ENCODE results near the gene NOS1. TPM values are rescaled to one million over a fixed set of nuclear protein-coding genes. Genes with fewer than 3 reads are reported as not detected.
"Not testable (repeated sequence)": the region's sequence is repeated elsewhere in the genome, so short reads cannot be mapped to it uniquely, and the experiment has no call there.

The NOS1 gene
- total RNA-seq, 2 experiments from 2014 or later = not detected

GRCh38 chr12:117388951-117389446, 27.6 kb upstream of the NOS1 start:
- no peak overlapping the region for H3K27ac Mint-ChIP-seq
- intact Hi-C loops (cut with micrococcal nuclease) = no loop called here
- no peaks in the 10 kb centered on the region for H3K36me3 Mint-ChIP-seq
- no peak overlapping the region for H3K4me3 Mint-ChIP-seq
- no peaks in the 10 kb centered on the region for H3K4me1 Mint-ChIP-seq (ENCODE audit: low read depth)
- H3K9me3 Mint-ChIP-seq = no peaks in the 10 kb centered on the region
- peaks cover 1% of the 10 kb centered on the region for H3K27me3 Mint-ChIP-seq
- POLR2A ChIA-PET = no interaction called here
- DNase-seq = no peak
- CTCF ChIA-PET = no interaction called here

DNA sequence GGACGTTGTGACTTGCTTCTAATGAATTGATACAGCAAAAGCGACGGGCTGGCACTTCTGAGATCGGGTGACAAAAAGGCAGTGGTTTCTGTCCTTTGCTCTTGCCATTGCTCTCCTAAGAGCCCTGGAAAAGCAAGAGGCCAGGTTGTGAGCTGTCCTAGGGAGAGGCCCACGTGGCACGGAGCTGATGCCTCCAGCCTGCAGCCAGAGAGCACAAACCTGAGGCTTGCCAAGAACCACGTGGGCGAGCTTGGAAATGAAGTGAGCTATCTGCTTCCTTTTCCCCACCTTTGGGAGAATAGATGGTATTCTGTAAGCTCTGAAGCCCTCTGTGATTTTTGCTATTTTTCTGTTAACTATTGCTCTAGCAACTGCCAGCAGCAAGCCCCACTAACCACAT, 26.4 kb upstream of the NOS1 start:
- no peaks in the 10 kb centered on the region for H3K4me1 Mint-ChIP-seq (ENCODE audit: low read depth)
- peaks cover 1% of the 10 kb centered on the region for H3K27me3 Mint-ChIP-seq
- H3K4me3 Mint-ChIP-seq = no peak overlapping the region

GRCh38 chr12:117384735-117385134, 23.3 kb upstream of the NOS1 start:
- H3K27me3 Mint-ChIP-seq = peaks cover 1% of the 10 kb centered on the region
- no peaks in the 10 kb centered on the region for H3K36me3 Mint-ChIP-seq
- ChIA-PET CTCF (no interaction called here), POLR2A (no interaction called here)
- H3K4me1 Mint-ChIP-seq (ENCODE audit: low read depth) = no peaks in the 10 kb centered on the region
- no peak for DNase-seq
- no peak overlapping the region for H3K4me3 Mint-ChIP-seq
- H3K27ac Mint-ChIP-seq = no peak overlapping the region
- intact Hi-C loops (cut with micrococcal nuclease) = no loop called here
- H3K9me3 Mint-ChIP-seq = no peaks in the 10 kb centered on the region

More for the DNA sequence above, 26.4 kb upstream of the NOS1 start:
- ChIA-PET CTCF (no interaction called here), POLR2A (no interaction called here)
- Mint-ChIP-seq H3K36me3 (no peaks in the 10 kb centered on the region), H3K27ac (no peak overlapping the region), H3K9me3 (no peaks in the 10 kb centered on the region)
- intact Hi-C loops (cut with micrococcal nuclease) = no loop called here
- no peak for DNase-seq

DNA sequence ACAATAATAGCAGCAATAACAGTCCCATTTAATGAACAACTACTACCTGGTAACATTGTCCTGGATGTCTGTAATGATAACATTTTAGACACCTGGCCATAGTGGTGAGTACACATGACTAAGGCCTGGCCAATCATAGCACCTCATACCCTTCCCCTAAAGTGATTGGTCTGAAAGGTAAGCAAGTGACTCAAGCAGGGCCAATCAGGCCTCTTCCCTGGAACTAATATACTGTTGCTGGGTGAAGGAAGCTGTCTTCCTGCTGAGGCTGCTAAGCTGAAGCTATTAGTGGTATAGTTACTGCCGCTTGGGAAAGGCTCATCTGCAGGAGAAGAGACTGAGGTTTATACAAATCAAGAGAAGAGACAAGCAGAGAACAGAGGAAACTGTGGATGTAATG, 18.7 kb upstream of the NOS1 start:
- Mint-ChIP-seq H3K4me1 (ENCODE audit: low read depth) (no peaks in the 10 kb centered on the region), H3K4me3 (no peak overlapping the region), H3K27ac (no peak overlapping the region), H3K9me3 (peaks cover 6% of the 10 kb centered on the region), H3K36me3 (no peaks in the 10 kb centered on the region), H3K27me3 (no peaks in the 10 kb centered on the region)
- no peak for DNase-seq
- CTCF ChIA-PET = interaction anchor here (1.6 kb wide), 1 partner anchor 13 kb away, joined by 4 read pairs; no protein-coding TSS in a partner anchor
- POLR2A ChIA-PET = no interaction called here
- intact Hi-C loops (cut with micrococcal nuclease) = no loop called here

DNA sequence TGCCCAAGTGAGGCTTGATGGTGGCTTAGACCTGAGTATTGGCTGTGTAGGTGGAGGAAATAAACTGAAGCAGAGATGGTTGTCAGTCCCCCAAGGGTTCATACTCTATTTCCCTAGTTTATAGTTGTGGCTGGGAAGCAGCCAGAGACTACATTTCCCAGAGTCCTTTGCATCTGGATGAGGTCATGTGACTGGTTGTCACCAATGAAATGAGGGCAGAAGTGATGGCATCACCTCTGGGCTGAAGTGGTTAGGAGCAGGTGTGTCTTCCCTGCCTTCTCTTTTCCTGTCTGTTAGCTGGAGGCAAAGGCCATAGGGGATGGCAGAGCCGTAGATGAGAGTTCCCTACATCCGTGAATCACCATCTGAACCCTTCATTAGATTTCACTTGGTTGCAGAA, 16.3 kb upstream of the NOS1 start:
- Mint-ChIP-seq H3K36me3 (no peaks in the 10 kb centered on the region), H3K27ac (no peak overlapping the region), H3K27me3 (no peaks in the 10 kb centered on the region), H3K4me1 (ENCODE audit: low read depth) (no peaks in the 10 kb centered on the region), H3K9me3 (peaks cover 6% of the 10 kb centered on the region), H3K4me3 (no peak overlapping the region)
- ChIA-PET CTCF (no interaction called here), POLR2A (no interaction called here)
- no peak for DNase-seq
- intact Hi-C loops (cut with micrococcal nuclease) = no loop called here

DNA sequence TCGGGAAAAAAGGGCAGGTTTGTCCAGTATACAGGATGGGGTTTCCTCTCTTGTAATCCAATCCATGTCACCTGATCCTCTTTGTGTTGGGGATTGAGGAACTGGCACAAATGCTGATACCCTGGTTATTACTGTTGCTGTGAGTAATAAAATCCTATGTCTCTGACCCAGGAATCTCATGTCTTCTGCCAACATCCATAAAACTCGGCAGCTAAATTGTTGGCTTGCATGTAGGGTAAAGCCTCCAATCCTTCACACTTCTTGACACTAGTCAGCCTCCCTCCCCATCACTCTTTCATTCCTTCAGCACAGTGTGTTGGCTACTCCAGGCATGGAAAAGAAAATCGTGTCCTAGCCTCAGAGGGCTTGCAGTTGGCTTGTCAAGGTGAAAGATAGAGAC, 9.2 kb upstream of the NOS1 start:
- H3K4me3 Mint-ChIP-seq = no peak overlapping the region
- H3K36me3 Mint-ChIP-seq = no peaks in the 10 kb centered on the region
- no peaks in the 10 kb centered on the region for H3K27me3 Mint-ChIP-seq
- H3K27ac Mint-ChIP-seq = no peak overlapping the region
- CTCF ChIA-PET = interaction anchor here (0.7 kb wide), 1 partner anchor 204 kb away, joined by 3 read pairs; no protein-coding TSS in a partner anchor
- intact Hi-C loops (cut with micrococcal nuclease) = no loop called here
- no peaks in the 10 kb centered on the region for H3K9me3 Mint-ChIP-seq
- POLR2A ChIA-PET = no interaction called here
- no peak for DNase-seq
- H3K4me1 Mint-ChIP-seq (ENCODE audit: low read depth) = no peaks in the 10 kb centered on the region

DNA sequence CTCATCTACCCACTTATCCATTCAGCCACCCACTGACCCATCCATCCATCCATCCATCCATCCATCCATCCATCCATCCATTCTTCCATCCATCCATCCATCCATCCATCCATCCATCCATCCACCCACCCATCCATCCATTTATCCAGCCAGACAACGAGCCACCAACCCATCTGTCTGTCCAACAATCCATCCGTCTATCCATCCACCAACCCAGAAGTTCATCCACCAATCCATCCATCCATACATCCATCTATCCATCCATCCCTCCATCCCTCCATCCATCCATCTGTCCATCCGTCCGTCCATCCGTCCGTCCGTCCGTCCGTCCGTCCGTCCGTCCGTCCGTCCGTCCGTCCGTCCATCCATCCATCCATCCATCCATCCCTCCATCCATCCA, 8.6 kb upstream of the NOS1 start:
- intact Hi-C loops (cut with micrococcal nuclease) = loop anchor here (5.0 to 10.0 kb wide), 2 partner anchors 135 to 482 kb away; no protein-coding TSS in a partner anchor
- H3K9me3 Mint-ChIP-seq; H3K27ac Mint-ChIP-seq; H3K27me3 Mint-ChIP-seq; H3K4me3 Mint-ChIP-seq; H3K4me1 Mint-ChIP-seq (ENCODE audit: low read depth); POLR2A ChIA-PET; DNase-seq; H3K36me3 Mint-ChIP-seq: not testable (repeated sequence)
- CTCF ChIA-PET = interaction anchor here (0.7 kb wide), 2 partner anchors 205 to 1609 kb away, joined by 3 read pairs; no protein-coding TSS in a partner anchor

- no peaks in the 10 kb centered on the region for H3K4me1 Mint-ChIP-seq (ENCODE audit: low read depth)
- ChIA-PET POLR2A (no interaction called here), CTCF (interaction anchor here (0.6 to 3.9 kb wide), 14 partner anchors 12 to 488 kb away, joined by 3 to 62 read pairs (median 3); no protein-coding TSS in a partner anchor)
- intact Hi-C loops (cut with micrococcal nuclease) = loop anchor here (1.0 to 10.0 kb wide), 3 partner anchors 132 to 485 kb away; no protein-coding TSS in a partner anchor
- no peak overlapping the region for H3K27ac Mint-ChIP-seq
- peak; percentile 66 for DNase-seq
- no peak overlapping the region for H3K4me3 Mint-ChIP-seq
- H3K36me3 Mint-ChIP-seq = no peaks in the 10 kb centered on the region
- no peaks in the 10 kb centered on the region for H3K9me3 Mint-ChIP-seq
- H3K27me3 Mint-ChIP-seq = peaks cover 12% of the 10 kb centered on the region
Measured at GRCh38 chr12:117367006-117367638, 5.7 kb upstream of the NOS1 start.

DNA sequence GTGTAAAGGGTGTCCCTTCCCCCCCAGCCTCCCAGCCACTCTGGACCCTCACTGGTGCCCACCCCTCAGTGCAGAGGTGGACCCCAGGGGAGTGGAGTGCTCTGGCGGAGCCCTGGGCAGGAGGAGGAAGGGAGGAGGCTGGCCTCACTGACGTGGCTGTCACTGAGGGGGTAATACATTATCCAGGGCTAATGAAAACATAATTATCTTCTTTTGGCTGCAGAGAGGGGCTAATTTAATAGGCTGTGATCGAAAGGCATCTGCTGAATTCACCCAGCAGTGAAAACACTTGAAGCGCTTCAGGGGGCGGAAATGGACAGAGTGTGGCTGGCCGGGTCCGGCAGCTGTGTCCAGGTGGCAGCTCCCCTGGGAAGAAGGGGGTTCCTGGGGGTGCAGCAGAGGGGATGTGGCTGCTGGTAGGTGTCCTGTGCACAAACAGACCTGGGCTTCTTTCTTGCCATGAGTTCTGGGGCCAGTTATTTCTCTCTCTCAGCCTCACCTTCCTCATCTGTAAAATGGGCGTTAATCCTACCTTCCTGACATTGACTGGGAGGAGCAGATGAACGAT, 3.7 kb upstream of the NOS1 start:
- intact Hi-C loops (cut with micrococcal nuclease) = loop anchor here (5.0 to 10.0 kb wide), 2 partner anchors 130 to 487 kb away; no protein-coding TSS in a partner anchor
- H3K36me3 Mint-ChIP-seq = no peaks in the 10 kb centered on the region
- peaks cover 22% of the 10 kb centered on the region for H3K27me3 Mint-ChIP-seq
- no peak overlapping the region for H3K4me3 Mint-ChIP-seq
- no peak overlapping the region for H3K27ac Mint-ChIP-seq
- POLR2A ChIA-PET = no interaction called here
- no peaks in the 10 kb centered on the region for H3K4me1 Mint-ChIP-seq (ENCODE audit: low read depth)
- no peak for DNase-seq
- CTCF ChIA-PET = interaction anchor here (0.9 to 3.9 kb wide), 2 partner anchors 473 to 1288 kb away, joined by 3 to 62 read pairs; no protein-coding TSS in a partner anchor
- H3K9me3 Mint-ChIP-seq = no peaks in the 10 kb centered on the region

GRCh38 chr12:117363953-117364486, 2.6 kb upstream of the NOS1 start:
- Mint-ChIP-seq H3K4me3 (no peak overlapping the region), H3K27ac (no peak overlapping the region), H3K27me3 (peaks cover 27% of the 10 kb centered on the region), H3K36me3 (no peaks in the 10 kb centered on the region), H3K9me3 (no peaks in the 10 kb centered on the region), H3K4me1 (ENCODE audit: low read depth) (no peaks in the 10 kb centered on the region)
- ChIA-PET POLR2A (no interaction called here), CTCF (no interaction called here)
- DNase-seq = no peak
- intact Hi-C loops (cut with micrococcal nuclease) = loop anchor here (10.0 kb wide), 1 partner anchor 129 kb away; no protein-coding TSS in a partner anchor

DNA sequence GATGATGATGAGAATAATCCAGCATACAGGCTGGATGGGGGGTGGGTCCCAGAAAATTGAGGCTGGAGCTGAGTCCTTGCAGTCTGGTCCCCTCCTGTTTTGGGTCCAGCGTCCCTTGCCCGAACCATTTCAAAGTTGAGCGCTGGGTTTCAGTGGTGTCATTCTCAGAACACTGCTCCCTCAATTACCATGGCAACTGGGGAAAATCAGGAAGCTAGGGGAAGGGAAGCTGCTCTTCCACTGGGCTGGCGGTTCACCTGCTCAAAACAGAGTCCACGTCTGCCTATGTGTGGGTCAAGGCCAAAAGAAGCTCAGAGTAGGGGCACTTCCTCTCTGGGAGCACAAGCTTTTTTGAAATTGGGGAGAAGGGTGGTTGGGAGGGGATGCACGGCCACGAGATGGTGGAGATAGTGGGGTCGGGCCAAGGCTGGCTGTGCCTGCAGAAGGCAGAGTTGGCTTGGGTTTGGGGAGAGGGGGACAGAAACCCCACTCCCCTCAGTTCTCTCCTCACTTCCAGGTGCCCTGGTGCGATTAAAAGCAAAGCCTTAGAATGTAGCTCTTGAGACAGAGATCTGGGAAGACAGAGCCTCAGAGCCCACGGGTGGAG, 1.7 kb upstream of the NOS1 start:
- no peak overlapping the region for H3K4me3 Mint-ChIP-seq
- no peaks in the 10 kb centered on the region for H3K36me3 Mint-ChIP-seq
- intact Hi-C loops (cut with micrococcal nuclease) = loop anchor here (10.0 kb wide), 1 partner anchor 128 kb away; no protein-coding TSS in a partner anchor
- CTCF ChIA-PET = no interaction called here
- POLR2A ChIA-PET = no interaction called here
- peaks cover 30% of the 10 kb centered on the region for H3K27me3 Mint-ChIP-seq
- no peak overlapping the region for H3K27ac Mint-ChIP-seq
- H3K9me3 Mint-ChIP-seq = no peaks in the 10 kb centered on the region
- no peak for DNase-seq
- no peaks in the 10 kb centered on the region for H3K4me1 Mint-ChIP-seq (ENCODE audit: low read depth)

GRCh38 chr12:117362391-117362790, 965 bp upstream of the NOS1 start:
- no peak for DNase-seq
- Mint-ChIP-seq H3K27ac (no peak overlapping the region), H3K4me3 (no peak overlapping the region), H3K27me3 (peaks cover 30% of the 10 kb centered on the region), H3K4me1 (ENCODE audit: low read depth) (no peaks in the 10 kb centered on the region), H3K36me3 (no peaks in the 10 kb centered on the region), H3K9me3 (no peaks in the 10 kb centered on the region)
- intact Hi-C loops (cut with micrococcal nuclease) = loop anchor here (10.0 kb wide), 1 partner anchor 128 kb away; no protein-coding TSS in a partner anchor
- CTCF ChIA-PET = no interaction called here
- POLR2A ChIA-PET = no interaction called here
